K562 (cell line): ENCODE data around the gene FANCI. TPM values are rescaled to one million over a fixed set of nuclear protein-coding genes. Genes with fewer than 3 reads are reported as not detected.

Source experiments
- ATAC-seq: fragments of 200-7000 bp; cut with Tn5 transposase; 3 replicates; pipeline ENCODE4 v1.9.1; 2020; ENCODE audit warnings: moderate library complexity
- BruUV-seq: library from RNA; stranded (reverse); fragments of 400-500 nt; replicated peaks from 2 replicates; lab custom pipeline; 2021; lab: Mats Ljungman, UMichigan
- CTCF ChIA-PET: fragments of 300-600 bp; formaldehyde crosslinking; extraction: SDS; loops from one replicate; lab custom pipeline; 2021; ENCODE audit warnings: low intra/inter-chr PET ratio; lab: Yijun Ruan, JAX
- POLR2A ChIA-PET: fragments of 300-600, 350-650 bp; sonication (Branson Sonifier 250); formaldehyde crosslinking; extraction: SDS; loops from one replicate; lab custom pipeline; 2021; ENCODE audit warnings: antibody characterized with exemption, inconsistent platforms; lab: Yijun Ruan, JAX
- DNase-seq, 4 experiments: peaks; one replicate each; pipeline versions ENCODE4 v3.0.0 to v3.0.0-alpha.2; 2011 to 2018; ENCODE audit warnings: low spot score in 3 of 4, mixed read lengths in 3 of 4; ENCODE audit errors: extremely low read depth in 1 of 4
- FAIRE-seq: peaks from 2 replicates; lab custom pipeline; 2011; peaks lifted over from hg19 to GRCh38; lab: Jason Lieb, UNC
- H2AFZ ChIP-seq: 2 replicates; pipeline ENCODE4 v1.6.0; 2011; ENCODE audit warnings: low read depth, low read length, control low read depth, inconsistent platforms
- H3K27ac ChIP-seq: fragments of 200-600 bp; 3 replicates; pipeline ENCODE4 v1.8.0; 2011; ENCODE audit warnings: low read depth, mild to moderate bottlenecking, control low read depth, inconsistent platforms, low read length, moderate library complexity, mixed read lengths; ENCODE audit errors: extremely low read depth
- H3K27me3 ChIP-seq, 2 experiments: fragments of 300-600 bp in 1 of 2; 2 replicates in 1 of 2; 3 replicates in 1 of 2; pipeline versions ENCODE4 v1.6.0 to v1.8.0; 2011; ENCODE audit warnings: inconsistent platforms in 2 of 2, low read length in 2 of 2, mild to moderate bottlenecking in 1 of 2, mixed read lengths in 1 of 2, moderate library complexity in 1 of 2; ENCODE audit not compliant: control insufficient read depth in 2 of 2, insufficient read depth in 2 of 2
- H3K36me3 ChIP-seq: fragments of 300-600 bp; 3 replicates; pipeline ENCODE4 v1.8.0; 2011; ENCODE audit warnings: mild to moderate bottlenecking, low read length, inconsistent platforms; ENCODE audit not compliant: control insufficient read depth, insufficient read depth
- H3K4me1 ChIP-seq, 2 experiments: fragments of 200-600 bp in 1 of 2; replicated peaks in 1 of 2; 2 replicates in 1 of 2; 3 replicates in 1 of 2; pipeline versions ENCODE4 v1.5.1 to v1.8.0; 2011; ENCODE audit warnings: inconsistent platforms in 2 of 2, low read length in 2 of 2, mild to moderate bottlenecking in 1 of 2, mixed read lengths in 1 of 2, moderate library complexity in 1 of 2; ENCODE audit not compliant: control insufficient read depth in 2 of 2, insufficient read depth in 2 of 2
- H3K4me2 ChIP-seq: 2 replicates; pipeline ENCODE4 v1.6.1; 2011; ENCODE audit warnings: low read length, control low read depth, inconsistent platforms, mixed read lengths; ENCODE audit not compliant: insufficient read depth
- H3K4me3 ChIP-seq: fragments of 200-600 bp; sonication (generic), shearing (Covaris generic); 2 replicates; pipeline ENCODE4 v1.5.1; 2016; ENCODE audit warnings: control low read depth, inconsistent platforms
- H3K79me2 ChIP-seq: fragments of 200-600 bp; 3 replicates; pipeline ENCODE4 v1.8.0; 2011; ENCODE audit warnings: low read length, inconsistent platforms; ENCODE audit not compliant: control insufficient read depth, insufficient read depth
- H3K9ac ChIP-seq, 2 experiments: 2 replicates each; pipeline versions ENCODE4 v1.6.0 to v1.6.1; 2011; ENCODE audit warnings: low read depth in 2 of 2, low read length in 2 of 2, control low read depth in 1 of 2, inconsistent platforms in 1 of 2, mild to moderate bottlenecking in 1 of 2, mixed read lengths in 1 of 2; ENCODE audit not compliant: insufficient read depth in 1 of 2
- H3K9me1 ChIP-seq: one replicate; pipeline ENCODE4 v1.6.0; 2011; ENCODE audit warnings: inconsistent platforms, mild to moderate bottlenecking, low read length, moderate library complexity; ENCODE audit not compliant: control insufficient read depth, insufficient read depth
- H3K9me3 ChIP-seq: replicated peaks from 2 replicates; pipeline ENCODE4 v1.5.1; 2011; ENCODE audit warnings: low read depth, low read length, inconsistent platforms; ENCODE audit not compliant: control insufficient read depth, insufficient read depth
- H4K20me1 ChIP-seq: replicated peaks from 2 replicates; pipeline ENCODE4 v1.6.1; 2011; ENCODE audit warnings: low read length, inconsistent platforms, mixed read lengths; ENCODE audit not compliant: control insufficient read depth, insufficient read depth
- ATF3 ChIP-seq, 2 experiments: fragments of 450-650 bp in 1 of 2; sonication (generic) in 1 of 2; formaldehyde crosslinking in 1 of 2; IDR thresholded peaks in 1 of 2; conservative IDR thresholded peaks in 1 of 2; 2 replicates each; pipeline versions ENCODE4 v1.6.1 to v1.8.1; 2016 to 2023; ENCODE audit warnings: mild to moderate bottlenecking in 2 of 2, moderate library complexity in 2 of 2, inconsistent platforms in 1 of 2, missing genetic modification reagents in 1 of 2
- CEBPB ChIP-seq: fragments of 450-650 bp; IDR thresholded peaks from 2 replicates; pipeline ENCODE4 v1.6.1; 2016; ENCODE audit warnings: missing genetic modification characterization, missing compliant biosample characterization
- CEBPG ChIP-seq, 3 experiments: fragments of 200-800 bp in 1 of 3; sonication (Bioruptor generic) in 1 of 3; sonication (generic) in 1 of 3; formaldehyde crosslinking in 1 of 3; IDR thresholded peaks in 2 of 3; conservative IDR thresholded peaks in 1 of 3; 2 replicates each; pipeline versions ENCODE4 v1.6.1 to v1.8.0; 2016 to 2022; ENCODE audit warnings: missing compliant biosample characterization in 2 of 3, missing genetic modification characterization in 2 of 3, mild to moderate bottlenecking in 1 of 3, missing genetic modification reagents in 1 of 3
- MTF1 ChIP-seq: fragments of 250-450 bp; sonication (Bioruptor Pico); IDR thresholded peaks from 2 replicates; pipeline ENCODE4 v1.9.0; 2021; ENCODE audit warnings: moderate library complexity, mild to moderate bottlenecking, inconsistent platforms, borderline replicate concordance
- NCOA4 ChIP-seq: fragments of 450-650 bp; IDR thresholded peaks from 2 replicates; pipeline ENCODE4 v1.6.1; 2018; ENCODE audit warnings: mild to moderate bottlenecking; ENCODE audit not compliant: partially characterized antibody
- ZBTB34 ChIP-seq: fragments of 250-450 bp; sonication (Bioruptor Pico); IDR thresholded peaks from 2 replicates; pipeline ENCODE4 v1.8.0; 2021; ENCODE audit warnings: mild to moderate bottlenecking, moderate library complexity
- WGBS: fragments of 100-300 bp; shearing (Covaris generic); methylation state at CpG from one replicate; pipeline ENCODE4 v1.1.6; 2016; ENCODE audit warnings: low coverage, mixed read lengths; ENCODE audit not compliant: insufficient coverage; ENCODE audit errors: missing lambda C conversion rate; 5-methylcytosine and 5-hydroxymethylcytosine counted together
- in situ Hi-C: fragments of 300-500 bp; cut with MboI; formaldehyde crosslinking; loops from 4 replicates; pipeline ENCODE4 v1.15.0; 2018; ENCODE audit warnings: inconsistent platforms, mixed read lengths
- intact Hi-C: fragments of 100-400 bp; cut with micrococcal nuclease; formaldehyde crosslinking; loops from 2 replicates; pipeline ENCODE4 v1.14.2; 2022
- polyA plus RNA-seq, 8 experiments: library from polyadenylated mRNA; depleted of rRNA in 4 of 8; stranded (reverse) in 5 of 8; unstranded in 3 of 8; fragments of >200 nt; fragmentation: Nextera tagmentation in 2 of 8; fragmentation: Illumina TruSeq in 1 of 8; extraction: Ambion mirVana in 2 of 8; extraction: Trizol in 1 of 8; gene quantifications; 2 replicates each; pipeline versions ENCODE4 v1.2.1 to v1.2.3, GENCODE V29; 2011 to 2014; ENCODE audit warnings: inconsistent platforms in 1 of 8, missing spikeins in 1 of 8
- total RNA-seq, 7 experiments: library from RNA; depleted of rRNA in 6 of 7; stranded (reverse); fragments of >200 nt in 6 of 7; fragmentation: Illumina TruSeq in 2 of 7; extraction: Trizol in 2 of 7; gene quantifications; 2 replicates each; pipeline versions ENCODE4 v1.2.1 to v1.2.3, GENCODE V29; 2011 to 2021; ENCODE audit warnings: low replicate concordance in 1 of 7

The FANCI gene
- total and polyA plus RNA-seq, 9 of the 15 experiments (the other 6 are each of a cell fraction or from before 2014, with no cell fraction given): 72.1 to 165 (median 131) TPM

DNA sequence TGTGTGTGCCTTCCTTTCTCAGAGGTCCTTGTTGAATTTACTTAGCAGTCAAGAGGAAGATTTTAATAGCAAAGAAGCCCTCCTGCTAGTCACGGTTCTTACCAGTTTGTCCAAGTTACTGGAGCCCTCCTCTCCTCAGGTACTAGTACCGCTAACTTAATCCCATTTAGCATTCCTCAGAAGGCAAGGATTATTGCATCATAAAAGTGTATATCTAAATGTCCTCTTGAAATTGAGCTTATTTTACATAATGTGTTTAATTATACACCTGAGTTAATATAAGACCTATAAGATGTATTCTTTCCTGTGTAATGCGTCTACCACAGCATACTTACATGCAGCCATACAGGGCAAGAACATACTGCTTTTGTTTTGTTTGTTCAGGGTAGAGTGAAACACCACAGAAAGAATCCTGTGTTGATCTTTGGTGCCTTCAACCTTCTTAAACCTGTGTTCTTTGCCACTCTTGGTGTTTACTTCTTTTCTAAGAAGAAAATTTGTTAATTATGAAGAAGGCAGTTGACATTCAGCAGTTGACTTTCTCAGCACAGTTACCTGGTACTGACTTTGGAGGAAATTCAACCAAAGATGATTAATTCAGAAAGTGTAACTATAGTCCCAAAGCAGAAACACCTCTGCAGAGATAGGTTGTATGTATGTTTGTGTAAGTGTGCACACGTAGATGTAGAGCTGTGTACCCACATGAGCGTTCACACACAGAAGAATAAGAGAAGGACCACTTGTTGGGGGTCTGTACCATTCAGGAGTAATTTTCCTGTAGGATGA is 57.7 kb downstream of the FANCI start:
- ChIA-PET CTCF (interaction anchor here (3.7 kb wide), 1 partner anchor 94 kb away, joined by 17 read pairs; no protein-coding TSS in a partner anchor), POLR2A (interaction anchor here (0.6 to 1.7 kb wide), 10 partner anchors 8 to 287 kb away, joined by 3 to 7 read pairs (median 4); partner anchors contain the start of gene POLG)
- ATAC-seq: no peak
- Histone ChIP-seq H3K4me3 (no peak overlapping the region), H3K36me3 (peaks cover 75% of the 10 kb centered on the region), H3K4me2 (no peak overlapping the region), H3K79me2 (no peaks in the 10 kb centered on the region), H3K27me3 (no peaks in the 10 kb centered on the region), H3K27ac (no peak overlapping the region), H3K4me1 (peaks cover 0 to 6% of the 10 kb centered on the region in 2 experiments; a peak in 2 of 5 replicates), H3K9me3 (no peaks in the 10 kb centered on the region), H3K9me1 (no peaks in the 10 kb centered on the region), H3K9ac (no peak overlapping the region), H4K20me1 (no peaks in the 10 kb centered on the region), H2AFZ (no peak overlapping the region)
- BruUV-seq: no TSS peak
- in situ Hi-C loops: no loop called here
- FAIRE-seq: no peak
- WGBS: 88% methylated on average over 5 of the region's 5 CpGs
- TF ChIP-seq ZBTB34 (CRISPR knock-in tag) (no peak), ATF3 (IDR thresholded peaks at IDR 0.05) (peak; percentile 18; the same call in 1 of the 2 replicates), ATF3 (CRISPR knock-in tag; conservative IDR thresholded peaks at IDR 0.05) (no peak), CEBPB (tag) (peak; percentile 49; the same call in 1 of the 2 replicates), NCOA4 (no peak), CEBPG (CRISPR knock-in tag; IDR thresholded peaks at IDR 0.05) (no peak), CEBPG (tag; conservative IDR thresholded peaks at IDR 0.05 in 1 of 2, IDR thresholded peaks at IDR 0.05 in 1 of 2) (peak; percentile 36 to 83; a peak in 2 of 4 replicates), MTF1 (no peak)
- DNase-seq: no peak
- intact Hi-C loops: no loop called here
